Activated CD4-positive, alpha-beta T cell treated with anti-CD3 and anti-CD28 coated beads, Interleukin-2, amount 50 U/mL, for 16 hours (primary cell): Measurements from ENCODE around the gene CD80.
"Not testable (repeated sequence)": the region's sequence is repeated elsewhere in the genome, so short reads cannot be mapped to it uniquely, and the experiment has no call there.

Experiments
- DNase-seq: peaks from one replicate; pipeline ENCODE4 v3.0.0-alpha.2; 2020

The CD80 gene, protein sequence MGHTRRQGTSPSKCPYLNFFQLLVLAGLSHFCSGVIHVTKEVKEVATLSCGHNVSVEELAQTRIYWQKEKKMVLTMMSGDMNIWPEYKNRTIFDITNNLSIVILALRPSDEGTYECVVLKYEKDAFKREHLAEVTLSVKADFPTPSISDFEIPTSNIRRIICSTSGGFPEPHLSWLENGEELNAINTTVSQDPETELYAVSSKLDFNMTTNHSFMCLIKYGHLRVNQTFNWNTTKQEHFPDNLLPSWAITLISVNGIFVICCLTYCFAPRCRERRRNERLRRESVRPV

DNA sequence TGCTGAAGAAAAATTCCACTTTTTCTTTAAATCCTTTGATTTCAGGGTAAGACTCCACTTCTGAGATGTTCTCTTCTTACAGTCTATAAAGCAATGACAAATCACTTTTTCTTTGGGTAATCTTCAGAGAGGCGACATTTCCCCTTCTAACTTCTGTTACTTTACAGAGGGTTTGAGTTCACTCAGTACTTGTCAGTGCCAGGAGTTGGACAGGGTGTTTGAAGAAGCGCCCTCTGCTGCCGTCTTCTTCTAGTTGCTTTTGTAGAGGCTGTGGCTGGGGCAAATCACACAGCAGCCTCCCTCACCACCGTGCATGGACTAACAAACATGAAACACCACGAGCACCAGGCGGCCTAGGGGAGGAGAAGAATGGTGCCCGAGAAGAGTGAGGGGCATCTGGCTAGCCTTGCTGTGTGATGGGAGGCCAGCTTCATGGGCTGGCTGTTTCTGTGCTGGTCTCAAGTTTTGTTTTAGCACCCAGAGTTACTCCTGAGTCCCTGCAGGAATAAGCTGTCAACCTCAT is at the start of gene CD80:
Gene CD80, minus strand, starts transcription at position 174 of the 523 bp plus-strand sequence. CDS start 1,886 bp downstream, outside the sequence.
- peak; percentile 87 for DNase-seq

DNA sequence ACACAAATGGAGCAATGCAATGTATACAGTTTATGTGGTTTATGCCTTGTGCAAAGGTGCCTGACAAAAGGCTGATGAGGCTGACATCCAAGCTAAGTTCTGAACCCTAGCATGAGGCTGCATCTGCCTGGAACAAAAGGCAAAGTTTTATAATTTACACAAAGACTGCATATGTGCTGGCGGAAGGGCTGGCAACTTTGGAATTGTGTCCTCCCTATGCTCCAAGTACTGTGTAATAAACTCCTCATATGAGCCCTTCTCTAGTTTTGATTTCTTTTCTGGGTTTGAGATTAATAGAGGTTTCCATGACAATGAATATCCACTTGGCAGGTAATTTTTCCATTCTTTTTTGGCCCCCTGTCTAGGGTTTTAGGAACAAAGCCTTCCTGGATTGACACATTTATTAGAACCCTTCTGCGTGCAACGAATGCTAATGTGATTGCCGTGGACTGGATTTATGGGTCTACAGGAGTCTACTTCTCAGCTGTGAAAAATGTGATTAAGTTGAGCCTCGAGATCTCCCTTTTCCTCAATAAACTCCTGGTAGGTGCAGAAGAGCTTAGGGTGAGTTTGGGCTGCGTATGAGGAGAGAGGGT is 49.1 kb upstream of the CD80 start:
- DNase-seq: no peak

DNA sequence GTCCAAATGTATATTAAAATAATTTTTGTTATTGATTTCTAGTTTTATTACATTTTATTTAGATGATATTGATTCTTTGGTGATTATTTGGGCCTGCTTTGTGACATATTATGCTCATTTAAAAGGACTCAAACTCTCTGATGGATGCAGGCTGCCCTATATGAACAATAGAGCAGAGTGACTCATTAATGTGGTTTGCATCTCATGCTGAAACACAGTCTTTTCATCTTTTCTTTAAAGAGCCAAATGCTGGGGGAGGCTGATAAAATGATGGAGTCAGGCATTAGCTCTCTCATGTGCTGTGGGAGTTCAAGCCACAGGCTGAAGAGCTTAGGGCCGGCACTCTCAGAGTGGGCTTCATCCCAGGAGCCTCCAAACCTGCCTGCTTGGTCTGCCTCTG is 45.5 kb upstream of the CD80 start:
- peak; percentile 36 for DNase-seq

- DNase-seq: no peak
Measured at GRCh38 chr3:119602676-119603075, 43.3 kb upstream of the CD80 start.

DNA sequence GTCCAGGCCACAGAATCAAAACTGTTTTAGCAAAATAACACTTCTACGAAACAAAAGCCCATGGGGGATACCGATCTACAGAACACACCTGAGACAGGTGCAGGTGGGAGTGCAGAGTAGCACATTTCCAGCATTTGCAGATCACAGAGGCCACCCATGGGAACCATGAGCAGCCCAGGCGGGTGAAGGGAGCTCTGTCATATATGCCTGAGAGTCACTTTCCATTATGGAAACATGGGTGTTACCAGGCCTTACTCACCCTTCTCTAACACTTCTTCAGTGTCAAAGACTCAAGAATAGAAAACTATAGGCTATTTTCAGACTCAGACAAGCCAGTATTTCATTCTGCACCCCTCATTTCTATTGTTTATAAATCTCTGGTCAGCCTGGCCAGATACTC is 41.7 kb upstream of the CD80 start:
- no peak for DNase-seq

GRCh38 chr3:119600732-119601131 is 41.3 kb upstream of the CD80 start:
- DNase-seq: peak; percentile 51

GRCh38 chr3:119599558-119600174 is 40.3 kb upstream of the CD80 start:
- no peak for DNase-seq

DNA sequence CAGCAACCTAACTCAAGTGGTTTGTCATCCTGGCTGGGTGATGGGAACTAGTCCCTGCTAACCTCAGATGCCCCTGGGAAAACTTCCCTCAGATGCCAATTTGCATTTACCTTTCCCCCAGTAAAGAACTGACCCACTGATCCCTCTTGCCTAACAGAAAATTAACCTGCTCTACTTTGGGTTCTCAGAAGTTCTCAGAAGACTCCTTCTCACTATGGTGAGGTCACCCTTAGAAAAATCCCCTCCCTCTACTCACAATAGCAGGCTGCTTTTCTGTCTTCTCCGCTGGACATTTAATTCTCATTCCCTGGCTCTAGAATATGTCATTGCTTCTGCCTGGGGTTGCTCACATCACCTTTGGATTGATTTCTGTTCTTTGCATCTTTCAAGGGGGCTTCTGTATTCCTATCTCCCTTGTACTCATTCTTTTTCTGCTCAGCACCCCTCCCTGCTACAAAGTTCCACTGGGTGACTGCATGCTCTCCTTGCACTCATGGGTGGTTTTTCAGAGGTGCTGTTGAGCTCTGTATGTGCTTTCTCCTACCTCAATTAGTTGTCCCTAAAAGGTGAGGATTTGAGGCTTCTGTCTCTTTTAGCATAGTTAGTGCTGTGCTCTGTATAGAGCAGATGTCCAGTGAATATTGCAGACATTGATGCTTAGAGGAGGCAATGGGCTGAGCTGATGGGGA is 39.1 kb upstream of the CD80 start:
- DNase-seq: no peak

- no peak for DNase-seq
Measured at GRCh38 chr3:119597548-119598288, 38.3 kb upstream of the CD80 start, which contains the start of gene PLA1A. PLA1A (plus strand) TSS chr3:119597885; CDS start chr3:119597914, 29 bp downstream.

DNA sequence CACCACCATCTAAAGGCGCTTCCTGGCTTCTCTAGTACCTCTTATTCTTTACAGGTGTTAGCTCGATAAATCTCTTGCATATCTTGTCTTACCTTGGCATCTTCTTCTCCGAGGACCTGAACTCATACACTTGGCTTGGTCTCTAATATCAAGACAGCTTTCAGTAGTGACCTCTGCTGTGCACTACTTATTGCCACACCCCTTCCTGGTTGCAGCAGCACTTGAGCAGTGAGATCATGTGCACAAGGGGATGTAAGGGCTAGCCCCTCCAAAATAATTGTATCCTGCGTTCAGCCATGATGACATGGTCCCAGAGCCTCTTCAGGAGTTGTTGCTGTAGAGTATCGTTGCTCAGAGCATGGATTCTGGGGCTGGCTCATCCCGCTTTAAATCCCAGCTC is 37.0 kb upstream of the CD80 start:
- DNase-seq: no peak

DNA sequence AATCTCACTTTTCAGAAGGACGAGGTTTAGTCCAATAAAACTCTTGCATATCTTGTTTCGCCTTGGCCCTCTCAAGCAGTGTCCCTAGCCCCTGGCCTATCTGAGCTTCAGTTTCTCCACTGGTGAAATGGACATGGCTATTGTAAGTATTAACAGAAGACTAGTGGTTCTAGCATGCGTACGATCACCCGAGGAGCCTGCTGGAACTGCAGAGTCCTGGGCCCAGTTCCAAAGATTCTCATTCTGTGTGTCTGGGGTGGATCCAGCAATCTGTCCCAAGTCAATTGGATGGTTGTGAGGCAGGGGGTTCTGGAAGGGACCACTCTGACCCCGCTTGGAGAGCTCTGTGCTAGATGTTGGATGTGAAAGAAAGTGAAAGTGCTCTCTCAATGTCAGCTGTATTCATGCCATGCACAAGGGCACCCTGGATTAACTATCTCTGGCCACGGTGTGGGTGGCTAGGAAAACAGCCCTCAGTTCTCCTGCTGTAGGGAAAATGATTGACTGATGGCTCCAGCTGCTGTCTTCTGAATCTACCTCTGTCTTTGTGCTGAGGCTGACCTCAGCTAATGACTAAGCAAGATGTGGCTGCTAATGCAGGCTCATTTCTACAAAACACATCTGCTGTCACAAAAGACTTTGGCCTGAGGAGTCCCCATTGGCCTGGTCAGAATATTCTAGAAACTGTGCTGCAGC is 36.4 kb upstream of the CD80 start:
- no peak for DNase-seq

DNA sequence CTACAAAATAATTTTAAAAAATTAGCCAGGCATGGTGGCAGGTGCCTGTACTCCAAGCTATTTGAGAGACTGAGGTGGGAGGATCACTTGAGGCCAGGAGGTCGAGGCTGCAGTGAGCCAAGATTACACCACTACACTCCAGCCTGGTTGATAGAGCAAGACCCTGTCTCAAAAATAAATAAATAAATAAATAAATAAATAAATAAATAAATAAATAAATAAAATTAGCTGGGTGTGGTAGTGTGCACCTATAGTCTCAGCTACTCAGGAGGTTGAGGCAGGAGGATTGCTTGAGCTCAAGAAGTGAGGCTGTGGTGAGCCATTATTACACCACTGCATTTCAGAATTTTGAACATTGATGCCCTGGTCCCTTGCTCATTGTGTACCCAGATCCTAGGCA is 35.5 kb upstream of the CD80 start:
- DNase-seq: not testable (repeated sequence)

- DNase-seq: no peak
Measured at GRCh38 chr3:119594066-119594465, 34.7 kb upstream of the CD80 start.

DNA sequence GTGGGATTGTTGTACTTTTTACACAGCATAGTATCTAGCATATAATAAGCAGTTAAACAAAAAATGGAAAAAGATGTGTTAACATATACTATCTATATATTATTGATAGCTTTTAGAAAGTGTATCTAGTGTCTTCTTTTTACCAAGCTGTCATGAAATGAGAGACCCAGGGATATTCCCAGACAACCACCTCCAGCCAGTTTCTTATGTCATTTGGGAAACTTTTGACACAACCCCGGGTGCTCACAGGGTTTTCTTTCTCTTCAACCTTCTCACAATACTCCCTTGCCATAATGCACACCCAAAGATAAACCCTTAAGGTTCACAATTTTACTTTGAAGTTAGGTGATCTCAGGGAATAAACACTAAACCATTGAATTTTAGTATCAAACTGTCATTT is 33.4 kb upstream of the CD80 start:
- DNase-seq: no peak

GRCh38 chr3:119590706-119591105 is 31.3 kb upstream of the CD80 start:
- DNase-seq: no peak

DNA sequence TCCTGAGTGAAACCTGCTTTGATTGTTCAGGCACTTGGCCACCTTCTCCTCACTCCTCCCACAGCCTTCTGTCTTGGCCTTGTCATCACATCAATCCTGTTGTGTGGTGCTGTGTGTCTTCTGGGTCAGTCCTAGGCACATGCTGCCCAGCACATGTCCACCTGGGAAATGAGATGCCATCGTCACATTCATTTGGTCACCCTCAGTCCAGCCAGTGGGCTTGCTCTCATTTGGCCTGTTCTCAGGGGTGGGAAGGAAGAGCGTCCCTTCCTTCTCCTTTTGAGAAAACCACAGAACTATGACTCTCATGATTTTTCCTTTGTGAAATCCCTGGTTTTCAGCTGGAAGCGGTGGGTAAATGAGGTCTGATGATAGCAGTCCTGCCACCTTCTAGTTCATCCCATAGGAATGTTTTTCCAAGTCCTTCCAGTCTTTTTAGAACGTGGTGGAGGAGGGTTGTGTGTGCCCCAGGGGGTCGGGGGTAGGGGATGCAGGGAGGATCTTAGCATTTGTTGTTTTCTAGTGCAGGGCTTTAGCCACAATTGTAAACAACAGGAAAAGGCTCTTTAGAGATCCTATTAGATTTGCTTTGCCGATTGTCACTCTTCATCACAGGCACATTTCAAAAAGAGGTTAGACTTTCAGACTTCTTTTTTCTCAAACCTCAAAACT is 29.8 kb upstream of the CD80 start:
- no peak for DNase-seq

DNA sequence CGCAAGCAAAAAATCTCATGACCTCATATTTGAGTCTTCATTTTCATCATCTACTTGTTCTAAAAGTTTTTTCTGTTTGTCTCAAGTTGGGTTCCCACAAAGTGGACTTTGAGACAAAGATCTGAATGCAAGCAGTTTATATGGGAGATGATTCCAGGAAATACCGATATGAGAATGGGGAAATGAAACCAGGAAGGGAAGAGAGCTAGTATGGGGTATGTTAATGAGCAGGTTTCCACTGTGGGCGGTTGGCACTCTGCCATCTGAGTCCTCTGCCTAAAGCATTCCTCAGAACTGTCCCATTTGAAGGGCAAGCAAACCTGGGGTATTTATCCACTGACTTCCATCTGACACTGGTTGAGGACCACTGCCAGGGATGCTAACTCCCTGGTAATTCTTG is 28.7 kb upstream of the CD80 start:
- DNase-seq: no peak

DNA sequence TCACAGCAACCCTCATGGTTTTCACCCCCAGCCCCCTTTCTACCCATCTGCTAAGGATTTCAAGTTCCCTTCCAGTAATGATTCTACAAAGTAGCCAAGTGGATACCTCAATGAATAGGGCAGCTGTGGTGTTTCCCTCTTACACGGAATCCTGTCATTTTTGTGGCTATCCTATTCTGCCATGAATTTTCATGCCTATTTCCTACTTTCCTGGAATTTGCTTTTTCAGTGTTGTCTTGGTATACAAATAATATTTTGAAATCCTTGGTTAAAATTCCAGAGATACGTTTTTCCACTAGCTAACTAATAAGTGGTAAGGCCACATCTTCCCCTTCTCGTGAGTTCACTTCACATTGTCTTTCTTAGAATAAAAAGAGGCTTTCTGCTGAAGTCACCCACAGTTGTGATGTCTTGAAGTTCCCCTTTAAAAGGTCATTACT is 27.3 kb upstream of the CD80 start:
- DNase-seq: no peak

DNA sequence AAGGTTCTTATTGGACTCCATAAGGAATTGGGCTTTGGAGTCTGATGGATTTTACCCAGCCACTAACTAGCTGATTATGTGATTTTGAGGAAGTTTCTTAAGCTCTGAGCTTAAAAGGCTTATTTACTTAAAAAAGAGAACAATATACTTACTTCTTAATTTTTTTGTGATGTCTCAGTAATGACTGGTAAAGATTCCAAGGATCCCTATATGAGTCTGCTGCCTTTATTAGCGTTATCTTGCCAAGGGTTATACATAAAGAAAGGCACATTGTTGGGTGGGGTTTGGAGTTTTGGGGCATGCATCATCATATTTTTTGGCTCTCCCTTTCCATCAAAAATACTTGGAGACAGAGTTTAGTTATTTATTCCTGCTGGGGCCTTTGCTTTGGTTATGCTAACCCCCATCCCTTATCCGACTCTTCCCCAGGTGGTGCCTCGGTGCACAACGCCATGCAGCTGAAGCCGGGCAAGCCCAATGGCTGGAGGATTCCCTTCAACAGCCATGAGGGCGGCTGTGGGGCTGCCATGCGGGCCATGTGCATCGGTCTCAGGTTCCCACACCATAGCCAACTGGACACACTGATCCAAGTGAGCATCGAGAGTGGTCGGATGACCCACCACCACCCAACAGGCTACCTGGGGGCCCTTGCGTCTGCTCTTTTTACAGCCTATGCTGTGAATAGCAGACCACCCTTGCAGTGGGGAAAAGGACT is 26.6 kb upstream of the CD80 start:
- DNase-seq: no peak

DNA sequence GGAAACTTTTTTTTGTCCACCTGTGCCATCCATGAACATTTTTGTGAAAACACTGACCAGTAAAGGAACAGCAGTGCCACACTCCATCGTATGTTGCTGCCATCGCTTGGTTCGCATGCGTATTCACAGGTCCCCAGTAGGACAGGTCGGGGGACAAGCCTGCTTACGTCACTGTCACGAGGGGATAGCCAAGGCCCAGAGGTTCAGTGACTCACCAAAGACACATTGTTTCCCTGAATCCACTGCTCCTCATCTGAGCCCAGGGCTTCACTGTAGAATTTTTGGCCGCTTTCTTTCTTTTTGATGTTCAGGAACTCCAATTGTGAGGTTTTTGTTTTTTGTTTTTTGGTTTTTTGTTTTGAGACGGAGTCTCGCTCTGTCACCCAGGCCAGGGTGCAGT is 25.8 kb upstream of the CD80 start:
- no peak for DNase-seq

DNA sequence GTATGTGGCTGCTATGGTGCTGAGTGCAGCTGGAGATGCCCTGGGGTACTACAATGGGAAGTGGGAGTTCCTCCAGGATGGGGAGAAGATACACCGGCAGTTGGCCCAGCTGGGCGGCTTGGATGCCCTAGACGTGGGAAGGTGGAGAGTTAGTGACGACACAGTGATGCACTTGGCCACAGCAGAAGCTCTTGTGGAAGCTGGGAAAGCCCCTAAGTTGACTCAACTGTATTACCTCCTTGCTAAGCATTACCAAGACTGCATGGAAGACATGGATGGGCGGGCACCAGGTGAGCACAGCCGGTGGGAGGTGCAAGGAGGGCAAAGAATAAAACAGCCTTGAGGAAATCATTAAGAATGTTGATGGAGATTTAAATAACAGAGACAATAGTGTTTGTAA is 22.8 kb upstream of the CD80 start:
- peak; percentile 62 for DNase-seq
